Endothelial cell of umbilical vein (primary cell): Measurements from ENCODE around the gene CLDN12. TPM values are rescaled to one million over a fixed set of nuclear protein-coding genes. Genes with fewer than 3 reads are reported as not detected.

Source experiments
- BruUV-seq: library from RNA; stranded (reverse); fragments of 400-500 nt; replicated peaks from 2 replicates; lab custom pipeline; 2021; lab: Mats Ljungman, UMichigan
- CTCF ChIA-PET: fragments of 300-600, 350-600 bp; sonication (Branson Sonifier 250); formaldehyde crosslinking; loops from one replicate; lab custom pipeline; 2021; ENCODE audit warnings: antibody characterized with exemption, inconsistent platforms; lab: Charles Lee
- POLR2A ChIA-PET: fragments of 300-600, 350-600 bp; sonication (Branson Sonifier 250); formaldehyde crosslinking; loops from one replicate; lab custom pipeline; 2021; ENCODE audit warnings: antibody characterized with exemption, inconsistent platforms; lab: Charles Lee
- DNase-seq: peaks from one replicate; pipeline ENCODE4 v3.0.0-alpha.2; 2011; ENCODE audit warnings: low read depth, low spot score
- FAIRE-seq: peaks from 2 replicates; lab custom pipeline; 2011; peaks lifted over from hg19 to GRCh38; lab: Jason Lieb, UNC
- H2AFZ ChIP-seq: 2 replicates; pipeline ENCODE4 v1.6.0; 2012; ENCODE audit warnings: low read depth, low read length, control low read depth, inconsistent platforms
- H3K27ac ChIP-seq: 2 replicates; pipeline ENCODE4 v1.5.1; 2011; ENCODE audit warnings: low read depth, mild to moderate bottlenecking, control low read depth, low read length, moderate library complexity; ENCODE audit not compliant: insufficient read depth
- H3K27me3 ChIP-seq, 2 experiments: 2 replicates each; pipeline versions ENCODE4 v1.6.0 to v1.6.1; 2011; ENCODE audit warnings: low read length in 2 of 2, mixed read lengths in 1 of 2; ENCODE audit not compliant: control insufficient read depth in 2 of 2, insufficient read depth in 2 of 2
- H3K36me3 ChIP-seq, 2 experiments: 2 replicates in 1 of 2; 3 replicates in 1 of 2; pipeline ENCODE4 v1.5.1; 2011; ENCODE audit warnings: low read length in 2 of 2, mild to moderate bottlenecking in 1 of 2, moderate library complexity in 1 of 2; ENCODE audit not compliant: control insufficient read depth in 2 of 2, insufficient read depth in 2 of 2; ENCODE audit errors: extremely low read depth in 1 of 2
- H3K4me1 ChIP-seq: 3 replicates; pipeline ENCODE4 v1.5.1; 2011; ENCODE audit warnings: mild to moderate bottlenecking, low read length; ENCODE audit not compliant: control insufficient read depth, insufficient read depth; ENCODE audit errors: extremely low read depth
- H3K4me2 ChIP-seq: 2 replicates; pipeline ENCODE4 v1.6.1; 2011; ENCODE audit warnings: low read length, control low read depth, mixed read lengths; ENCODE audit not compliant: insufficient read depth
- H3K4me3 ChIP-seq, 3 experiments: fragments of 200-600 bp in 1 of 3; sonication (generic), shearing (Covaris generic) in 1 of 3; replicated peaks in 1 of 3; 2 replicates each; pipeline ENCODE4 v1.5.1; 2011 to 2016; ENCODE audit warnings: control low read depth in 3 of 3, low read length in 3 of 3, mild to moderate bottlenecking in 2 of 3, inconsistent platforms in 1 of 3, low read depth in 1 of 3, moderate library complexity in 1 of 3; ENCODE audit not compliant: insufficient read depth in 1 of 3
- H3K79me2 ChIP-seq: 2 replicates; pipeline ENCODE4 v1.6.0; 2012; ENCODE audit warnings: low read length, inconsistent platforms; ENCODE audit not compliant: control insufficient read depth, insufficient read depth
- H3K9ac ChIP-seq: replicated peaks from 2 replicates; pipeline ENCODE3; 2011; ENCODE audit warnings: low read length, control low read depth; ENCODE audit not compliant: insufficient read depth; ENCODE audit errors: extremely low read depth
- H3K9me1 ChIP-seq: replicated peaks from 3 replicates; pipeline ENCODE4 v1.6.0; 2011; ENCODE audit warnings: mild to moderate bottlenecking, low read length; ENCODE audit not compliant: control insufficient read depth, insufficient read depth; ENCODE audit errors: extremely low read depth
- H3K9me3 ChIP-seq: replicated peaks from 2 replicates; pipeline ENCODE4 v1.5.1; 2012; ENCODE audit warnings: low read length, inconsistent platforms; ENCODE audit not compliant: control insufficient read depth, insufficient read depth
- H4K20me1 ChIP-seq: replicated peaks from 2 replicates; pipeline ENCODE3; 2011; ENCODE audit warnings: mild to moderate bottlenecking, low read length; ENCODE audit not compliant: control insufficient read depth, insufficient read depth; ENCODE audit errors: extremely low read depth
- EZH2 ChIP-seq: IDR thresholded peaks from 2 replicates; pipeline ENCODE4 v1.6.1; 2012; ENCODE audit warnings: borderline replicate concordance, low read depth, mild to moderate bottlenecking, moderate library complexity, low read length, inconsistent platforms; ENCODE audit not compliant: severe bottlenecking
- FOS ChIP-seq: IDR thresholded peaks from 2 replicates; pipeline ENCODE4 v1.6.1; 2011; ENCODE audit warnings: mild to moderate bottlenecking, low read length, moderate library complexity, borderline replicate concordance; ENCODE audit not compliant: insufficient read depth
- GATA2 ChIP-seq: IDR thresholded peaks from 2 replicates; pipeline ENCODE4 v1.7.0; 2011; ENCODE audit warnings: low read depth, mild to moderate bottlenecking, moderate library complexity, mixed read lengths, low read length; ENCODE audit not compliant: insufficient read length, insufficient read depth
- JUN ChIP-seq: IDR thresholded peaks from 2 replicates; pipeline ENCODE4 v1.6.1; 2011; ENCODE audit warnings: borderline replicate concordance, low read depth; ENCODE audit not compliant: insufficient read length, insufficient read depth
- MYC ChIP-seq: IDR thresholded peaks from one replicate; pipeline ENCODE4 v1.6.1; 2011; ENCODE audit warnings: mild to moderate bottlenecking, low read depth, low read length
- POLR2A ChIP-seq: IDR thresholded peaks from 2 replicates; pipeline ENCODE4 v1.6.1; 2012; ENCODE audit warnings: low read depth, mild to moderate bottlenecking, control low read depth, low read length
- POLR2AphosphoS5 ChIP-seq: IDR thresholded peaks from 2 replicates; pipeline ENCODE4 v1.6.1; 2012; ENCODE audit warnings: low read depth, mild to moderate bottlenecking, control low read depth, low read length, moderate library complexity; ENCODE audit not compliant: insufficient read depth
- dilution Hi-C: fragments of 300-500 bp; cut with MboI; formaldehyde crosslinking; loops from one replicate; pipeline ENCODE4 v1.15.0; 2019; ENCODE audit warnings: low sequenced_read_pairs; ENCODE audit not compliant: extremely low pct_ligation_motif_present
- intact Hi-C: fragments of 100-400 bp; cut with micrococcal nuclease; formaldehyde crosslinking; loops from one replicate; pipeline ENCODE4 v1.10.0; 2022
- polyA plus RNA-seq, 4 experiments: library from polyadenylated mRNA; depleted of rRNA in 3 of 4; stranded (reverse) in 3 of 4; unstranded in 1 of 4; fragments of >200 nt; gene quantifications; 2 replicates each; pipeline versions ENCODE4 v1.2.1 to v1.2.3, GENCODE V29; 2011 to 2012; ENCODE audit warnings: missing spikeins in 1 of 4
- total RNA-seq: library from RNA; stranded (reverse); gene quantifications from 2 replicates; pipeline ENCODE4 v1.2.3, GENCODE V29; 2021
- TF ChIP-seq, protein P1 (sequence below): IDR thresholded peaks from 2 replicates; pipeline ENCODE4 v1.6.1; 2011; ENCODE audit not compliant: insufficient read depth, insufficient read length
- TF ChIP-seq, protein P2 (sequence below), 2 donors: IDR thresholded peaks; 1 replicate in 1 of 2; 2 replicates in 1 of 2; pipeline ENCODE4 v1.5.1; 2011; ENCODE audit warnings: low read length in 2 of 2, mild to moderate bottlenecking in 2 of 2, moderate library complexity in 2 of 2, control low read depth in 1 of 2, inconsistent platforms in 1 of 2, low read depth in 1 of 2; ENCODE audit not compliant: insufficient read depth in 1 of 2; ENCODE audit errors: extremely low read depth in 1 of 2

CLDN12 gene
- total and polyA plus RNA-seq, 2 donors (not counting 3 experiments of a cell fraction or from before 2014, with no cell fraction given), result 6.1 to 22.7 TPM

DNA sequence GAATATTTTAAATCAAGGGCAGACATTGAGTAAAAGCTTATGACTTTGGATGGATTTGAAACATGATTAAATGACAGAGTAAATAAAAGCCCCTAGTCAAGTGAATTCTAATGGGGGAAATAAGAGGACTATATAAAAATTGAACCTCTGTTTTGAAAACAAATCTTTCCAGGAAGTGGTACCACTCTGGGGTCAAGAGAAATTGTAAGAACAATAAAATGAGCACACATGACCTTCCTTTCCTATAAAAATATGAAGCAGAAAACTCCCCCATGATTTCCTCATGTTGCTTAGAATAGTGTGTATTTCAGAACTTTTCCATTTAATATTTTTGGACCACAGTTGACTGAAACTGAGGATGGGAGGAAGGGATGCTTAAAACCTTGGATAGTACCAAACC, 12.3 kb upstream of the CLDN12 start:
- ChIA-PET POLR2A (interaction anchor here (1.3 kb wide), 1 partner anchor 11 kb away, joined by 3 read pairs; no protein-coding TSS in a partner anchor), CTCF (interaction anchor here (0.8 to 1.8 kb wide), 7 partner anchors 8 to 78 kb away, joined by 3 to 10 read pairs (median 5); no protein-coding TSS in a partner anchor)
- dilution Hi-C loops, result no loop called here
- Histone ChIP-seq H3K79me2 (no peaks in the 10 kb centered on the region), H3K27me3 (no peaks in the 10 kb centered on the region), H2AFZ (no peak overlapping the region), H3K9ac (no peak overlapping the region), H3K9me3 (no peaks in the 10 kb centered on the region), H3K9me1 (no peaks in the 10 kb centered on the region), H3K4me2 (no peak overlapping the region), H3K4me3 (no peak overlapping the region), H4K20me1 (no peaks in the 10 kb centered on the region), H3K4me1 (peaks cover 17% of the 10 kb centered on the region), H3K36me3 (no peaks in the 10 kb centered on the region), H3K27ac (no peak overlapping the region)
- intact Hi-C loops, result no loop called here
- TF ChIP-seq GATA2 (no peak), POLR2AphosphoS5 (no peak), MYC (no peak), POLR2A (no peak), EZH2 (no peak), JUN (no peak), FOS (no peak)
- TF ChIP-seq, protein P1, sequence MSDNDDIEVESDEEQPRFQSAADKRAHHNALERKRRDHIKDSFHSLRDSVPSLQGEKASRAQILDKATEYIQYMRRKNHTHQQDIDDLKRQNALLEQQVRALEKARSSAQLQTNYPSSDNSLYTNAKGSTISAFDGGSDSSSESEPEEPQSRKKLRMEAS, result no peak
- TF ChIP-seq, protein P2, sequence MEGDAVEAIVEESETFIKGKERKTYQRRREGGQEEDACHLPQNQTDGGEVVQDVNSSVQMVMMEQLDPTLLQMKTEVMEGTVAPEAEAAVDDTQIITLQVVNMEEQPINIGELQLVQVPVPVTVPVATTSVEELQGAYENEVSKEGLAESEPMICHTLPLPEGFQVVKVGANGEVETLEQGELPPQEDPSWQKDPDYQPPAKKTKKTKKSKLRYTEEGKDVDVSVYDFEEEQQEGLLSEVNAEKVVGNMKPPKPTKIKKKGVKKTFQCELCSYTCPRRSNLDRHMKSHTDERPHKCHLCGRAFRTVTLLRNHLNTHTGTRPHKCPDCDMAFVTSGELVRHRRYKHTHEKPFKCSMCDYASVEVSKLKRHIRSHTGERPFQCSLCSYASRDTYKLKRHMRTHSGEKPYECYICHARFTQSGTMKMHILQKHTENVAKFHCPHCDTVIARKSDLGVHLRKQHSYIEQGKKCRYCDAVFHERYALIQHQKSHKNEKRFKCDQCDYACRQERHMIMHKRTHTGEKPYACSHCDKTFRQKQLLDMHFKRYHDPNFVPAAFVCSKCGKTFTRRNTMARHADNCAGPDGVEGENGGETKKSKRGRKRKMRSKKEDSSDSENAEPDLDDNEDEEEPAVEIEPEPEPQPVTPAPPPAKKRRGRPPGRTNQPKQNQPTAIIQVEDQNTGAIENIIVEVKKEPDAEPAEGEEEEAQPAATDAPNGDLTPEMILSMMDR (IDR thresholded peaks at IDR 0.05; ENCODE audit: extremely low read depth in 1 of 2, insufficient read depth in 1 of 2, low read depth in 1 of 2, low read length in 2 of 2), result no peak
- peak; percentile 37 for FAIRE-seq
- no TSS peak for BruUV-seq
- DNase-seq, result peak; percentile 59
